Measurements from ENCODE around the gene ZC3H12D. TPM values are rescaled to one million over a fixed set of nuclear protein-coding genes. Genes with fewer than 3 reads are reported as not detected.

ZC3H12D gene
- total and polyA plus RNA-seq, 2 donors (not counting 3 experiments of a cell fraction or from before 2014, with no cell fraction given), result 0.06 TPM; not detected in 1

DNA sequence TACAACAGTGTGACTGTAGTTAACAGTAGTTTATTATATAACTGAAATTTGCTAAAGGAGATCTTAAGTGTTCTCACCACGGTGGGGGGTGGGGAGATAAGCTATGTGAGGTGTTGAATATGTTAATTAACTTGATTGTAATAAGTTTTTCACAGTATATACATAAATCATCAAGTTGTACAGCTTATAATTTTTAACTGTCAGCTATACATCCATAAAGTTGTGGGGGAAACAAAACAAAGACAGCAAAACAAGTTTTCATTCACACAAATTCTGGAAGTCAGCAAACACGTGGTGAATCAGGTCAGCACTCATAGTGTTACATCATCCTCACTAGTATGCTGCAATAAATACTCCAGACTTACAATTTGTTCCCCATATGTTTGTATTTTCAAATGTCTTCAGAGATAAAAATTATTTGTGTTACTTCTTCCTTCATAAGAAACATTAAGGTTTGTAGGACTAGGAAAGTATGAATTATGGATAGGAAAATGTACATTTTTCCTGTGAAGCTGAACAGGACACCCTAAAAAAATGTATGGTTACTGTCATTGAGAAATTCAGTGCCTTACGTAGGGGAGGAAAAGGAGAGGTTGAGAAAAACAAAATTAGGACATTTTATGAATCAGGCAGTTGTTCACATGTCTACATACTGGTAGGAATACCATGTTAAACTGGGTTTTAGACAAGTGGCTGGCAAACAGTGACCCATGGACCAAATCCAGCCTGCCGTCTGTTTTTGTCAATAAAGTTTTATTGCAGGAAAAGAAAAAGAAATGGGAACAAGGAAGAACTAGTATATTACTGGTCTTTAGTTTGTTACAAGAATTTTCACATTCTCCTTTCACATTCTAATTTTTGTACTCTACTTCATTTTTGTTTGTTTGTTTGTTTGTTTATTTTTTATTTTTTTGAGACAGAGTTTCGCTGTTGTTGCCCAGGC, 78.7 kb downstream of the ZC3H12D start:
- dilution Hi-C loops (cut with MboI; ENCODE audit: extremely low pct_ligation_motif_present, low sequenced_read_pairs) (no loop called here), intact Hi-C loops (cut with micrococcal nuclease) (no loop called here)
- Histone ChIP-seq H3K9me1 (replicated peaks; ENCODE audit: control insufficient read depth, extremely low read depth, insufficient read depth, low read length) (peaks cover 2% of the 10 kb centered on the region), H3K4me3 (replicated peaks in 1 of 3; ENCODE audit: insufficient read depth in 1 of 3, low read depth in 1 of 3, low read length in 3 of 3) (no peak overlapping the region), H3K79me2 (ENCODE audit: control insufficient read depth, insufficient read depth, low read length) (no peaks in the 10 kb centered on the region), H3K4me2 (ENCODE audit: insufficient read depth, low read length) (no peak overlapping the region), H2AFZ (ENCODE audit: low read depth, low read length) (no peak overlapping the region), H3K9ac (replicated peaks; ENCODE audit: extremely low read depth, insufficient read depth, low read length) (no peak overlapping the region), H3K9me3 (replicated peaks; ENCODE audit: control insufficient read depth, insufficient read depth, low read length) (no peaks in the 10 kb centered on the region), H4K20me1 (replicated peaks; ENCODE audit: control insufficient read depth, extremely low read depth, insufficient read depth, low read length) (no peaks in the 10 kb centered on the region), H3K36me3 (ENCODE audit: control insufficient read depth in 2 of 2, extremely low read depth in 1 of 2, insufficient read depth in 2 of 2, low read length in 2 of 2) (peaks cover 5 to 10% of the 10 kb centered on the region in 2 experiments), H3K4me1 (ENCODE audit: control insufficient read depth, extremely low read depth, insufficient read depth, low read length) (no peaks in the 10 kb centered on the region), H3K27me3 (ENCODE audit: control insufficient read depth in 2 of 2, insufficient read depth in 2 of 2, low read length in 2 of 2) (no peaks in the 10 kb centered on the region), H3K27ac (ENCODE audit: insufficient read depth, low read depth, low read length) (no peak overlapping the region)
- TF ChIP-seq POLR2AphosphoS5 (IDR thresholded peaks at IDR 0.05; ENCODE audit: insufficient read depth, low read depth, low read length) (no peak), POLR2A (IDR thresholded peaks at IDR 0.05; ENCODE audit: low read depth, low read length) (no peak), JUN (IDR thresholded peaks at IDR 0.05; ENCODE audit: borderline replicate concordance, insufficient read depth, insufficient read length, low read depth) (no peak), EZH2 (IDR thresholded peaks at IDR 0.05; ENCODE audit: borderline replicate concordance, low read depth, low read length, severe bottlenecking) (no peak), GATA2 (IDR thresholded peaks at IDR 0.05; ENCODE audit: insufficient read depth, insufficient read length, low read depth, low read length) (no peak), FOS (IDR thresholded peaks at IDR 0.05; ENCODE audit: borderline replicate concordance, insufficient read depth, low read length) (no peak), MYC (IDR thresholded peaks at IDR 0.05; ENCODE audit: low read depth, low read length) (no peak), CTCF (IDR thresholded peaks at IDR 0.05; ENCODE audit: extremely low read depth in 1 of 2, insufficient read depth in 1 of 2, low read depth in 1 of 2, low read length in 2 of 2) (no peak)
- TF ChIP-seq, protein P1, sequence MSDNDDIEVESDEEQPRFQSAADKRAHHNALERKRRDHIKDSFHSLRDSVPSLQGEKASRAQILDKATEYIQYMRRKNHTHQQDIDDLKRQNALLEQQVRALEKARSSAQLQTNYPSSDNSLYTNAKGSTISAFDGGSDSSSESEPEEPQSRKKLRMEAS (IDR thresholded peaks at IDR 0.05; ENCODE audit: insufficient read depth, insufficient read length), result no peak
- POLR2A ChIA-PET, result no interaction called here
- BruUV-seq (replicated peaks), result no TSS peak
- no peak for DNase-seq (ENCODE audit: low read depth, low spot score)
- CTCF ChIA-PET, result interaction anchor here (0.7 kb wide), 1 partner anchor 377 kb away, joined by 3 read pairs; no protein-coding TSS in a partner anchor
- FAIRE-seq, result no peak

Measured in endothelial cell of umbilical vein (primary cell).